GM10266 (cell line): ENCODE results near the gene DRAM2.
"Not testable (repeated sequence)": the region's sequence is repeated elsewhere in the genome, so short reads cannot be mapped to it uniquely, and the experiment has no call there.

ENCODE experiments used
- DNase-seq: peaks from one replicate; pipeline ENCODE4 v3.0.0; 2012; ENCODE audit errors: extremely low spot score
- CTCF ChIP-seq: IDR thresholded peaks from 2 replicates; pipeline ENCODE4 v1.5.1; 2012; ENCODE audit warnings: mild to moderate bottlenecking, low read depth; ENCODE audit not compliant: control insufficient read depth, insufficient read depth; ENCODE audit errors: missing control alignments

DRAM2 gene

GRCh38 chr1:111101854-111102642 is 37.8 kb downstream of the DRAM2 start:
- no peak for TF ChIP-seq CTCF
- no peak for DNase-seq

- DNase-seq: no peak
- TF ChIP-seq CTCF: no peak
These were observed 40.6 kb downstream of the DRAM2 start for GRCh38 chr1:111099289-111099688.

- DNase-seq: no peak
- no peak for TF ChIP-seq CTCF
These were observed 42.4 kb downstream of the DRAM2 start for GRCh38 chr1:111097356-111098099.

GRCh38 chr1:111095421-111095820 is 44.5 kb downstream of the DRAM2 start:
- DNase-seq: not testable (repeated sequence)

GRCh38 chr1:111089638-111090037 is 50.3 kb downstream of the DRAM2 start:
- no peak for TF ChIP-seq CTCF
- DNase-seq: no peak

GRCh38 chr1:111085676-111086075 is 54.2 kb downstream of the DRAM2 start:
- TF ChIP-seq CTCF: no peak
- DNase-seq: no peak

GRCh38 chr1:111084999-111085398 is 54.9 kb downstream of the DRAM2 start:
- no peak for DNase-seq
- no peak for TF ChIP-seq CTCF
